Right lobe of liver (tissue), 4 donors: ENCODE measurements around the gene BRD3OS.

Experiments
- CTCF ChIP-seq, 4 donors: fragments of 200-600 bp in 3 of 4; fragments of 450-650 bp in 1 of 4; IDR thresholded peaks; one replicate each; pipeline versions ENCODE4 v1.5.1 to v1.8.0; 2016 to 2022; ENCODE audit warnings: antibody characterized with exemption in 4 of 4, mild to moderate bottlenecking in 2 of 4
- POLR2A ChIP-seq: fragments of 450-650 bp; IDR thresholded peaks from one replicate; pipeline ENCODE4 v1.6.1; 2017; ENCODE audit warnings: antibody characterized with exemption, mild to moderate bottlenecking
- donor health status: DM: no; HTN: no; CAD: no.
- donor health status: DM: no; HTN: no; CAD: no.
- donor health status: DM: no; HTN: yes; CAD: no.

GRCh38 chr9:134004131-134004873, 21.0 kb upstream of the BRD3OS start:
- TF ChIP-seq CTCF (IDR thresholded peaks at IDR 0.05) (no peak), POLR2A (no peak)
